GM10248 (cell line): ENCODE data around the gene GGCT.

Experiments used
- CTCF ChIA-PET: fragments of 300-600 bp; sonication (Branson Sonifier 250); formaldehyde crosslinking; extraction: SDS; loops from one replicate; lab custom pipeline; 2021; ENCODE audit warnings: antibody characterized with exemption; lab: Yijun Ruan, JAX
- POLR2A ChIA-PET: fragments of 350-650 bp; sonication (Branson Sonifier 250); formaldehyde crosslinking; extraction: SDS; loops from one replicate; lab custom pipeline; 2020; ENCODE audit warnings: antibody characterized with exemption; lab: Yijun Ruan, JAX
- DNase-seq: peaks from one replicate; pipeline ENCODE4 v3.0.0; 2012; ENCODE audit errors: extremely low spot score
- TF ChIP-seq, protein P1 (sequence below): IDR thresholded peaks from 2 replicates; pipeline ENCODE4 v1.5.1; 2012; ENCODE audit warnings: mild to moderate bottlenecking, low read depth; ENCODE audit errors: extremely low read depth, missing control alignments, control extremely low read depth

GGCT gene

DNA sequence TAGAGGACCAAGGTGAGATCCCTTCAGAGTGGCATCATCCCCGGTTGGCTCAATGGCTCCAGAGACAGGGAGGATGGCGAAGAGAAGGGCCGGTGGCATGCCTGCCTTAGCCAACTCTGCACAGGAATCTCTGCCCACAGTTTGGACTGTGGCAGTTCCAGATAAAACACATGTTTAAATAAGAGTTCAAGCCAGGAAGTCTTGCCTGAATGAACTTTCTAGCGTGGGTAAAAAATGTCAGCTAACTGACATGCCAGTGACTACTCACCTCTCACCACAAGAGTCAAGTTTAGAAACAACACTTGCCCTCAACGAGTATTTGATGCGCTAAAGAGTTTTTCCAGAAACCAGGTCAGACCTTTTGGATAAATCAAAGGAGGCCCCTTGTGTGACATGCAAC lies 29.0 kb downstream of the GGCT start:
- no peak for DNase-seq
- ChIA-PET POLR2A (no interaction called here), CTCF (no interaction called here)
- TF ChIP-seq, protein P1, sequence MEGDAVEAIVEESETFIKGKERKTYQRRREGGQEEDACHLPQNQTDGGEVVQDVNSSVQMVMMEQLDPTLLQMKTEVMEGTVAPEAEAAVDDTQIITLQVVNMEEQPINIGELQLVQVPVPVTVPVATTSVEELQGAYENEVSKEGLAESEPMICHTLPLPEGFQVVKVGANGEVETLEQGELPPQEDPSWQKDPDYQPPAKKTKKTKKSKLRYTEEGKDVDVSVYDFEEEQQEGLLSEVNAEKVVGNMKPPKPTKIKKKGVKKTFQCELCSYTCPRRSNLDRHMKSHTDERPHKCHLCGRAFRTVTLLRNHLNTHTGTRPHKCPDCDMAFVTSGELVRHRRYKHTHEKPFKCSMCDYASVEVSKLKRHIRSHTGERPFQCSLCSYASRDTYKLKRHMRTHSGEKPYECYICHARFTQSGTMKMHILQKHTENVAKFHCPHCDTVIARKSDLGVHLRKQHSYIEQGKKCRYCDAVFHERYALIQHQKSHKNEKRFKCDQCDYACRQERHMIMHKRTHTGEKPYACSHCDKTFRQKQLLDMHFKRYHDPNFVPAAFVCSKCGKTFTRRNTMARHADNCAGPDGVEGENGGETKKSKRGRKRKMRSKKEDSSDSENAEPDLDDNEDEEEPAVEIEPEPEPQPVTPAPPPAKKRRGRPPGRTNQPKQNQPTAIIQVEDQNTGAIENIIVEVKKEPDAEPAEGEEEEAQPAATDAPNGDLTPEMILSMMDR: no peak

DNA sequence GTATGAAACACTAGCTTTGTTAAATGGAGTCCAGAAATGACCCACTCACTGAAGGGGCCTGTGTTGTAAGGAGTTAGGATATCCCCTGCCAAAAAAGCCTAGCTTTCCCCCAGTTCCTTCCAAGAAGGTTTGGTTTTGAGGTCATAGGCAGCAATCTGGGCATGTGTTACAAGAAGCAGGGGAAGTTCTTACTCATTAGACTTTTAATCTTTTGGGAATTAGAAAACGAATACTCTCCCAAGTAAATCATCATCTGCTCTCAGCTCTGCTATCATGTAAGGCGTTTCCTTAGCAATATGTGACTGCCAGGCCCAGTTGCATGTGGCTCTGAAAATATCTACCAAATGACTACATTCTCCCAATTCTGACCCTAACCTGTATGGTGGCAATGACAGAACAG lies 29.7 kb downstream of the GGCT start:
- TF ChIP-seq, protein P1: no peak
- no peak for DNase-seq
- ChIA-PET CTCF (interaction anchor here (2.1 kb wide), 1 partner anchor 10 kb away, joined by 8 read pairs; no protein-coding TSS in a partner anchor), POLR2A (no interaction called here)

GRCh38 chr7:30474485-30474884 lies 30.1 kb downstream of the GGCT start:
- no peak for DNase-seq
- POLR2A ChIA-PET: no interaction called here
- CTCF ChIA-PET: interaction anchor here (0.7 to 2.1 kb wide), 2 partner anchors 10 to 37 kb away, joined by 3 to 8 read pairs; no protein-coding TSS in a partner anchor
- TF ChIP-seq, protein P1: no peak

DNA sequence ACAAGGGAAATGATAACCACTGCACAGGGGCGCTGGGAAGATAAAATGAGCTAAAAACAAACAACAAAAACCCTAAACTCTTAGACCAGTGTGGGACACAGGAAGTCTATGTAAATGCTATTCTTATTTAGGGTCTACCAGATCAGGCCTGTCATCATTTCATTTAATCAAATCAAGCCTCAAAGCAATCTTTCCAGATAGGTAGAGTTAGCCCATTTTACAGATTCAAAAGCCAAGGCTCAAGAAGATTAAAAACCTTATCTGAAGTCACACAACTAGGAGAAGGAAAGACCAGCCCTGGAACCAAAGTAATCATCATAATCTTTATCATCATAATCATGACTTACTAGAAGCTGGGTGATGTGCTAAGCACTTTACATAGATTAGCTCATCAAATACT lies 30.7 kb downstream of the GGCT start:
- CTCF ChIA-PET: interaction anchor here (0.7 to 2.1 kb wide), 4 partner anchors 9 to 90 kb away, joined by 3 to 8 read pairs (median 4); no protein-coding TSS in a partner anchor
- TF ChIP-seq, protein P1: no peak
- DNase-seq: no peak
- POLR2A ChIA-PET: no interaction called here

GRCh38 chr7:30472784-30473775 lies 31.5 kb downstream of the GGCT start:
- TF ChIP-seq, protein P1: no peak
- CTCF ChIA-PET: interaction anchor here (1.0 to 2.1 kb wide), 3 partner anchors 8 to 91 kb away, joined by 3 to 8 read pairs (median 4); no protein-coding TSS in a partner anchor
- POLR2A ChIA-PET: no interaction called here
- DNase-seq: no peak

DNA sequence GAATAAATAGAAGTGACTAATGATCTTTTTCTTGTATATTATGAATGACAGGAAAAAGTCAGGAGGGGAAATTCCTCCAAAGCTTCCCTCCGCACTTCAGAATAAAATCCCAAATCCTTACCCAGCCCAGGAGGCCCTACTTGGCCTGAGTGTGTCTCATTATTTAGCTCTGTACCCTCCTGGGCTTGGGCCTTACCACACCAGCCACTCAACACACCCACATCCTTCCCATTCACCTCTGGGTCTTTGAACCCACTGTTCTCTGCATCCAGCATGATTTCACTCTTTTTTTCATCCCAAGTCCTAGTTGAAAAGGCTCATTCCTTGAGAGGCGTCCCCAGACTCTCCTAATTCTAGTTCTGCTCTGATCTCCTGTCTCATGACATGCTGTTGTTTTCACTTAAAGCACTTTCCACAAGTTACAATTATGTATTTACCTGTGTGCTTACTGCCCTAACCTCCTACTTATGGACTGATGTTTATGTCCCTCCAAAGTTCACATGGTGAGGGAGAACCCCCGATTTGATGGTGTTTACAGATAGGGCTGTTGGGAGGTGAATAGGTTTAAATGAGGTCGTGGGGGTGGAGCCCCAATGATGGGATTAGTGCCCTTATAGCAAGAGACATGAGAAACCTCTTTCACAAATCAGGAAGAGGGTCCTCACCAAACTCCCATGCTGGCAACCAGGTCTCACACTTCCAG lies 32.4 kb downstream of the GGCT start:
- TF ChIP-seq, protein P1: no peak
- DNase-seq: no peak
- ChIA-PET POLR2A (no interaction called here), CTCF (interaction anchor here (0.7 kb wide), 2 partner anchors 27 to 36 kb away, joined by 3 read pairs; no protein-coding TSS in a partner anchor)
